Lower leg skin (tissue), 4 donors: ENCODE measurements around the gene STUM. TPM values are rescaled to one million over a fixed set of nuclear protein-coding genes. Genes with fewer than 3 reads are reported as not detected.

Source experiments
- DNase-seq, 2 donors: peaks; one replicate each; pipeline ENCODE4 v3.0.0-alpha.2; 2019; ENCODE audit warnings: low spot score in 2 of 2
- H3K4me3 ChIP-seq: fragments of 200-600 bp; sonication (generic); 2 replicates; pipeline ENCODE4 v1.5.1; 2017; ENCODE audit warnings: mild to moderate bottlenecking, low read depth; ENCODE audit not compliant: poor library complexity, severe bottlenecking
- CTCF ChIP-seq, 3 donors: fragments of 450-650 bp; IDR thresholded peaks; one replicate each; pipeline ENCODE4 v1.5.1; 2016; ENCODE audit warnings: antibody characterized with exemption in 3 of 3, mild to moderate bottlenecking in 3 of 3, moderate library complexity in 2 of 3
- POLR2A ChIP-seq, 2 donors: fragments of 450-650 bp; IDR thresholded peaks; one replicate each; pipeline ENCODE4 v1.6.1; 2016 to 2017; ENCODE audit warnings: antibody characterized with exemption in 2 of 2, mild to moderate bottlenecking in 1 of 2, moderate library complexity in 1 of 2
- WGBS, 2 donors: methylation state at CpG; one replicate each; pipeline ENCODE4 v1.1.5; 2018; 5-methylcytosine and 5-hydroxymethylcytosine counted together
- intact Hi-C: fragments of 100-400 bp; cut with DNase I; formaldehyde crosslinking; loops from one replicate; pipeline ENCODE4 v1.15.0; 2023; ENCODE audit warnings: low total_unique reads
- total RNA-seq, 4 donors: library from RNA; depleted of rRNA; stranded (reverse); fragments of >200 nt; gene quantifications; one replicate each; pipeline ENCODE4 v1.1.0, GENCODE V29; 2016

Gene STUM
- total RNA-seq, 4 donors from 2014 or later = 1.0 to 6.6 (median 3.4) TPM

GRCh38 chr1:226531360-226532093 lies 17.0 kb upstream of the STUM start:
- DNase-seq = no peak
- intact Hi-C loops = no loop called here
- WGBS, 2 donors = 93 to 94% methylated on average over 4 of the region's 4 CpGs
- TF ChIP-seq CTCF (IDR thresholded peaks at IDR 0.05) = no peak
- TF ChIP-seq POLR2A (IDR thresholded peaks at IDR 0.05) = no peak
- no peak overlapping the region for H3K4me3 ChIP-seq

- no peak for DNase-seq
- WGBS, 2 donors = 76 to 94% methylated on average over 2 of the region's 2 CpGs
- TF ChIP-seq POLR2A (IDR thresholded peaks at IDR 0.05) (no peak), CTCF (IDR thresholded peaks at IDR 0.05) (no peak)
- H3K4me3 ChIP-seq = no peak overlapping the region
- intact Hi-C loops = no loop called here
These were observed 16.0 kb upstream of the STUM start for GRCh38 chr1:226532553-226532952.

GRCh38 chr1:226533220-226533619 lies 15.3 kb upstream of the STUM start:
- H3K4me3 ChIP-seq = no peak overlapping the region
- WGBS, 2 donors = 68 to 74% methylated on average over 5 of the region's 5 CpGs
- DNase-seq = no peak
- TF ChIP-seq POLR2A (IDR thresholded peaks at IDR 0.05) = no peak
- no peak for TF ChIP-seq CTCF (IDR thresholded peaks at IDR 0.05)
- intact Hi-C loops = no loop called here

- no peak for TF ChIP-seq POLR2A (IDR thresholded peaks at IDR 0.05)
- no peak for TF ChIP-seq CTCF (IDR thresholded peaks at IDR 0.05)
- intact Hi-C loops = no loop called here
- DNase-seq = no peak
- no peak overlapping the region for H3K4me3 ChIP-seq
- WGBS, 2 donors = 94 to 95% methylated on average over 3 of the region's 3 CpGs
These were observed 14.5 kb upstream of the STUM start for GRCh38 chr1:226534098-226534497.

GRCh38 chr1:226534645-226535044 lies 13.9 kb upstream of the STUM start:
- H3K4me3 ChIP-seq = no peak overlapping the region
- no peak for DNase-seq
- intact Hi-C loops = no loop called here
- WGBS, 2 donors = 96 to 98% methylated on average over 2 of the region's 2 CpGs
- TF ChIP-seq CTCF (IDR thresholded peaks at IDR 0.05) (no peak), POLR2A (IDR thresholded peaks at IDR 0.05) (no peak)

GRCh38 chr1:226535666-226536065 lies 12.9 kb upstream of the STUM start:
- DNase-seq = no peak
- 84 to 90% methylated on average over 9 of the region's 9 CpGs for WGBS, 2 donors
- TF ChIP-seq POLR2A (IDR thresholded peaks at IDR 0.05) (no peak), CTCF (IDR thresholded peaks at IDR 0.05) (no peak)
- intact Hi-C loops = no loop called here
- H3K4me3 ChIP-seq = no peak overlapping the region
